Panc1 (cell line): ENCODE measurements around the gene DGCR8. TPM values are rescaled to one million over a fixed set of nuclear protein-coding genes. Genes with fewer than 3 reads are reported as not detected.

Source experiments
- ATAC-seq: fragments of 200-7000 bp; cut with Tn5 transposase; 2 replicates; pipeline ENCODE4 v1.9.1; 2020; ENCODE audit warnings: mild to moderate bottlenecking, moderate library complexity
- BruUV-seq: library from RNA; stranded (reverse); fragments of 400-500 nt; replicated peaks from 2 replicates; lab custom pipeline; 2021; lab: Mats Ljungman, UMichigan
- CTCF ChIA-PET: fragments of 300-600 bp; sonication (Branson Sonifier 250); formaldehyde crosslinking; loops from one replicate; lab custom pipeline; 2022; ENCODE audit warnings: antibody characterized with exemption; lab: Charles Lee
- POLR2A ChIA-PET: fragments of 300-600 bp; sonication (Branson Sonifier 250); formaldehyde crosslinking; loops from one replicate; lab custom pipeline; 2022; ENCODE audit warnings: antibody characterized with exemption; lab: Charles Lee
- DNase-seq: peaks from one replicate; pipeline ENCODE4 v3.0.0-alpha.2; 2010; ENCODE audit warnings: low read depth, low spot score
- H3K27ac ChIP-seq: 2 replicates; pipeline ENCODE4 v1.5.1; 2011; ENCODE audit warnings: mild to moderate bottlenecking, low read length, inconsistent platforms
- H3K27me3 ChIP-seq: fragments of 200-500 bp; sonication (Bioruptor generic); 2 replicates; pipeline ENCODE4 v1.6.0; 2014; ENCODE audit warnings: low read length, inconsistent platforms; ENCODE audit not compliant: control insufficient read depth, insufficient read depth
- H3K36me3 ChIP-seq: fragments of 200-500 bp; sonication (Bioruptor generic); 2 replicates; pipeline ENCODE4 v1.5.1; 2014; ENCODE audit warnings: inconsistent platforms, mild to moderate bottlenecking, low read length, moderate library complexity; ENCODE audit not compliant: control insufficient read depth, insufficient read depth
- H3K4me1 ChIP-seq: 2 replicates; pipeline ENCODE4 v1.5.1; 2011; ENCODE audit warnings: inconsistent platforms, mild to moderate bottlenecking, low read length, moderate library complexity; ENCODE audit not compliant: control insufficient read depth, insufficient read depth
- H3K4me3 ChIP-seq, 2 experiments: 2 replicates each; pipeline ENCODE4 v1.5.1; 2011 to 2012; ENCODE audit warnings: low read depth in 2 of 2, low read length in 2 of 2, mild to moderate bottlenecking in 2 of 2, inconsistent platforms in 1 of 2, moderate library complexity in 1 of 2
- H3K9me3 ChIP-seq: fragments of 200-500 bp; sonication (Bioruptor generic); 2 replicates; pipeline ENCODE4 v1.5.1; 2014; ENCODE audit warnings: low read depth, mild to moderate bottlenecking, inconsistent platforms, low read length, moderate library complexity; ENCODE audit not compliant: control insufficient read depth, insufficient read depth
- CTCF ChIP-seq: fragments of 450-650 bp; IDR thresholded peaks from 2 replicates; pipeline ENCODE4 v1.5.1; 2017; ENCODE audit warnings: mild to moderate bottlenecking
- POLR2AphosphoS5 ChIP-seq: IDR thresholded peaks from 2 replicates; pipeline ENCODE4 v1.6.1; 2012; ENCODE audit warnings: mild to moderate bottlenecking, low read depth, low read length, moderate library complexity
- SIN3A ChIP-seq: IDR thresholded peaks from 2 replicates; pipeline ENCODE4 v1.6.1; 2012; ENCODE audit warnings: low read depth, mild to moderate bottlenecking, low read length, moderate library complexity, borderline replicate concordance; ENCODE audit not compliant: insufficient read depth
- TCF7L2 ChIP-seq: IDR thresholded peaks from 2 replicates; pipeline ENCODE4 v1.6.1; 2011; ENCODE audit warnings: mild to moderate bottlenecking, low read depth, low read length, inconsistent platforms
- in situ Hi-C: cut with HindIII; loops from 2 replicates; pipeline ENCODE4 v1.10.0; 2016; ENCODE audit warnings: low sequenced_read_pairs, low pct_unique_long_range_greater_than_20kb
- intact Hi-C: fragments of 100-400 bp; cut with micrococcal nuclease; formaldehyde crosslinking; loops from one replicate; pipeline ENCODE4 v1.10.0; 2022; ENCODE audit not compliant: unreplicated experiment
- total RNA-seq: library from RNA; stranded (reverse); gene quantifications from one replicate; pipeline ENCODE4 v1.2.1, GENCODE V29; 2021; ENCODE audit not compliant: unreplicated experiment
- TF ChIP-seq, protein P1 (sequence below), 2 experiments: IDR thresholded peaks; 2 replicates each; pipeline ENCODE4 v1.6.1; 2011 to 2012; ENCODE audit warnings: low read depth in 2 of 2, control low read depth in 1 of 2, low read length in 1 of 2, mild to moderate bottlenecking in 1 of 2, moderate library complexity in 1 of 2; ENCODE audit not compliant: insufficient read depth in 1 of 2

The DGCR8 gene
- total RNA-seq, 1 experiment from 2014 or later = 35.0 TPM

- Histone ChIP-seq H3K36me3 (peaks cover 4% of the 10 kb centered on the region), H3K4me3 (no peak overlapping the region), H3K9me3 (no peaks in the 10 kb centered on the region), H3K4me1 (peaks cover 13% of the 10 kb centered on the region), H3K27ac (no peak overlapping the region), H3K27me3 (no peaks in the 10 kb centered on the region)
- intact Hi-C loops (no loop called here), in situ Hi-C loops (no loop called here)
- BruUV-seq = no TSS peak
- ChIA-PET CTCF (interaction anchor here (0.6 kb wide), 1 partner anchor 968 kb away, joined by 4 read pairs; no protein-coding TSS in a partner anchor), POLR2A (no interaction called here)
- ATAC-seq (no peak), DNase-seq (no peak)
- TF ChIP-seq POLR2AphosphoS5 (no peak), SIN3A (no peak), TCF7L2 (no peak), CTCF (no peak)
- TF ChIP-seq, protein P1, sequence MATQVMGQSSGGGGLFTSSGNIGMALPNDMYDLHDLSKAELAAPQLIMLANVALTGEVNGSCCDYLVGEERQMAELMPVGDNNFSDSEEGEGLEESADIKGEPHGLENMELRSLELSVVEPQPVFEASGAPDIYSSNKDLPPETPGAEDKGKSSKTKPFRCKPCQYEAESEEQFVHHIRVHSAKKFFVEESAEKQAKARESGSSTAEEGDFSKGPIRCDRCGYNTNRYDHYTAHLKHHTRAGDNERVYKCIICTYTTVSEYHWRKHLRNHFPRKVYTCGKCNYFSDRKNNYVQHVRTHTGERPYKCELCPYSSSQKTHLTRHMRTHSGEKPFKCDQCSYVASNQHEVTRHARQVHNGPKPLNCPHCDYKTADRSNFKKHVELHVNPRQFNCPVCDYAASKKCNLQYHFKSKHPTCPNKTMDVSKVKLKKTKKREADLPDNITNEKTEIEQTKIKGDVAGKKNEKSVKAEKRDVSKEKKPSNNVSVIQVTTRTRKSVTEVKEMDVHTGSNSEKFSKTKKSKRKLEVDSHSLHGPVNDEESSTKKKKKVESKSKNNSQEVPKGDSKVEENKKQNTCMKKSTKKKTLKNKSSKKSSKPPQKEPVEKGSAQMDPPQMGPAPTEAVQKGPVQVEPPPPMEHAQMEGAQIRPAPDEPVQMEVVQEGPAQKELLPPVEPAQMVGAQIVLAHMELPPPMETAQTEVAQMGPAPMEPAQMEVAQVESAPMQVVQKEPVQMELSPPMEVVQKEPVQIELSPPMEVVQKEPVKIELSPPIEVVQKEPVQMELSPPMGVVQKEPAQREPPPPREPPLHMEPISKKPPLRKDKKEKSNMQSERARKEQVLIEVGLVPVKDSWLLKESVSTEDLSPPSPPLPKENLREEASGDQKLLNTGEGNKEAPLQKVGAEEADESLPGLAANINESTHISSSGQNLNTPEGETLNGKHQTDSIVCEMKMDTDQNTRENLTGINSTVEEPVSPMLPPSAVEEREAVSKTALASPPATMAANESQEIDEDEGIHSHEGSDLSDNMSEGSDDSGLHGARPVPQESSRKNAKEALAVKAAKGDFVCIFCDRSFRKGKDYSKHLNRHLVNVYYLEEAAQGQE (IDR thresholded peaks at IDR 0.05; ENCODE audit: insufficient read depth in 1 of 2, low read depth in 2 of 2, low read length in 1 of 2) = no peak
These were observed 32.8 kb downstream of the DGCR8 start for GRCh38 chr22:20112623-20113511.

- TF ChIP-seq SIN3A (no peak), TCF7L2 (no peak), CTCF (no peak), POLR2AphosphoS5 (no peak)
- TF ChIP-seq, protein P1 (IDR thresholded peaks at IDR 0.05; ENCODE audit: insufficient read depth in 1 of 2, low read depth in 2 of 2, low read length in 1 of 2) = no peak
- CTCF ChIA-PET = interaction anchor here (0.6 kb wide), 1 partner anchor 969 kb away, joined by 4 read pairs; no protein-coding TSS in a partner anchor
- POLR2A ChIA-PET = no interaction called here
- no TSS peak for BruUV-seq
- in situ Hi-C loops = no loop called here
- Histone ChIP-seq H3K4me3 (no peak overlapping the region), H3K27me3 (no peaks in the 10 kb centered on the region), H3K36me3 (peaks cover 12% of the 10 kb centered on the region), H3K9me3 (no peaks in the 10 kb centered on the region), H3K27ac (no peak overlapping the region), H3K4me1 (peaks cover 13% of the 10 kb centered on the region)
- ATAC-seq = no peak
- DNase-seq = no peak
- intact Hi-C loops = no loop called here
These were observed 33.7 kb downstream of the DGCR8 start for GRCh38 chr22:20113551-20114310.
